Esophagus muscularis mucosa (tissue), 3 donors: ENCODE data around the gene ZC3H12C.

ENCODE experiments used
- POLR2A ChIP-seq: fragments of 450-650 bp; IDR thresholded peaks from one replicate; pipeline ENCODE4 v1.6.1; 2017; ENCODE audit warnings: antibody characterized with exemption, moderate library complexity, mild to moderate bottlenecking, low read depth
- TF ChIP-seq, protein P1 (sequence below), 3 experiments: fragments of 200-600 bp in 2 of 3; fragments of 450-650 bp in 1 of 3; sonication (generic) in 2 of 3; IDR thresholded peaks; one replicate each; pipeline ENCODE4 v1.5.1; 2017 to 2019; ENCODE audit warnings: antibody characterized with exemption in 3 of 3, mild to moderate bottlenecking in 2 of 3, moderate library complexity in 1 of 3

DNA sequence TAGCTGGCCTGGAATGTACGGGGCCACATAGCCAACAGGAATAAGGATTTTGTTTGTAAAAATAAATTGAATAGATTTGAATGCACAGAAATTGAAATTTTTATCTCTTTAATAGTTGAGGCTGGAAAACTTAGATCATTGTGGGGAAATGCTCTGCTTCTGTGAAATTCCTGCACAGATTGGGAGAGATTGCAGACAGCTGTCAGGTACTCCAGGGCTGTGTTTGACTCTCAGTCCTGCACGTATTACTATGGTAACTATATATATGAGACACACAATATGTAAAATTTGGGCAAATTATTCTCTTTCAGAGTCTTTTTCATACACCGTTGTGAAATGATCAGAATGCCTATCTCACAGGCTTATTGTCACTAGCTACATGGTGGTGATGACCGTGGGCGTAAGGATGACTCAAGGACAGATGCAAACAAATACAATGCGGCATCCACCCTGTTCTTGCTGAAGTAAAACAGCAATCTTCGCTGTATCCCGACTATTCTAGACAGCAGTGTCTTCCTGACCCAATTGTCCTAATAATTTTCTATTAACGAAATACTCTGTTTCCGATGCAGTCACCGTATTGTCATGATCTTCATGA lies 79.4 kb downstream of the ZC3H12C start:
- TF ChIP-seq, protein P1, sequence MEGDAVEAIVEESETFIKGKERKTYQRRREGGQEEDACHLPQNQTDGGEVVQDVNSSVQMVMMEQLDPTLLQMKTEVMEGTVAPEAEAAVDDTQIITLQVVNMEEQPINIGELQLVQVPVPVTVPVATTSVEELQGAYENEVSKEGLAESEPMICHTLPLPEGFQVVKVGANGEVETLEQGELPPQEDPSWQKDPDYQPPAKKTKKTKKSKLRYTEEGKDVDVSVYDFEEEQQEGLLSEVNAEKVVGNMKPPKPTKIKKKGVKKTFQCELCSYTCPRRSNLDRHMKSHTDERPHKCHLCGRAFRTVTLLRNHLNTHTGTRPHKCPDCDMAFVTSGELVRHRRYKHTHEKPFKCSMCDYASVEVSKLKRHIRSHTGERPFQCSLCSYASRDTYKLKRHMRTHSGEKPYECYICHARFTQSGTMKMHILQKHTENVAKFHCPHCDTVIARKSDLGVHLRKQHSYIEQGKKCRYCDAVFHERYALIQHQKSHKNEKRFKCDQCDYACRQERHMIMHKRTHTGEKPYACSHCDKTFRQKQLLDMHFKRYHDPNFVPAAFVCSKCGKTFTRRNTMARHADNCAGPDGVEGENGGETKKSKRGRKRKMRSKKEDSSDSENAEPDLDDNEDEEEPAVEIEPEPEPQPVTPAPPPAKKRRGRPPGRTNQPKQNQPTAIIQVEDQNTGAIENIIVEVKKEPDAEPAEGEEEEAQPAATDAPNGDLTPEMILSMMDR (IDR thresholded peaks at IDR 0.05), result no peak
- TF ChIP-seq POLR2A, result no peak
